ENCODE results near the gene NOMO2.
"Not testable (repeated sequence)": the region's sequence is repeated elsewhere in the genome, so short reads cannot be mapped to it uniquely, and the experiment has no call there.

The NOMO2 gene

GRCh38 chr16:18577942-18578341 is 16.0 kb upstream of the NOMO2 start:
- DNase-seq; in situ Hi-C loops (cut with MboI; ENCODE audit: low pct_unique_long_range_greater_than_20kb, low sequenced_read_pairs): not testable (repeated sequence)

- DNase-seq; in situ Hi-C loops (cut with MboI; ENCODE audit: low pct_unique_long_range_greater_than_20kb, low sequenced_read_pairs): not testable (repeated sequence)
Observed at GRCh38 chr16:18575945-18576344, 14.0 kb upstream of the NOMO2 start.

GRCh38 chr16:18575298-18575917 is 13.5 kb upstream of the NOMO2 start:
- in situ Hi-C loops (cut with MboI; ENCODE audit: low pct_unique_long_range_greater_than_20kb, low sequenced_read_pairs), result not testable (repeated sequence)

GRCh38 chr16:18573887-18574286 is 12.0 kb upstream of the NOMO2 start:
- in situ Hi-C loops (cut with MboI; ENCODE audit: low pct_unique_long_range_greater_than_20kb, low sequenced_read_pairs); DNase-seq: not testable (repeated sequence)

More at GRCh38 chr16:18575298-18575917, 13.5 kb upstream of the NOMO2 start:
- not testable (repeated sequence) for DNase-seq

- in situ Hi-C loops (cut with MboI; ENCODE audit: low pct_unique_long_range_greater_than_20kb, low sequenced_read_pairs); DNase-seq: not testable (repeated sequence)
Observed at GRCh38 chr16:18572973-18573372, 11.1 kb upstream of the NOMO2 start.

GRCh38 chr16:18571307-18571850 is 9.5 kb upstream of the NOMO2 start:
- DNase-seq; in situ Hi-C loops (cut with MboI; ENCODE audit: low pct_unique_long_range_greater_than_20kb, low sequenced_read_pairs): not testable (repeated sequence)

GRCh38 chr16:18570529-18571306 is 8.8 kb upstream of the NOMO2 start:
- DNase-seq; in situ Hi-C loops (cut with MboI; ENCODE audit: low pct_unique_long_range_greater_than_20kb, low sequenced_read_pairs): not testable (repeated sequence)

GRCh38 chr16:18560416-18561220 is 1.3 kb downstream of the NOMO2 start:
- DNase-seq; in situ Hi-C loops (cut with MboI; ENCODE audit: low pct_unique_long_range_greater_than_20kb, low sequenced_read_pairs): not testable (repeated sequence)

- in situ Hi-C loops (cut with MboI; ENCODE audit: low pct_unique_long_range_greater_than_20kb, low sequenced_read_pairs); DNase-seq: not testable (repeated sequence)
Observed at GRCh38 chr16:18553671-18554070, 8.2 kb downstream of the NOMO2 start.

- DNase-seq; in situ Hi-C loops (cut with MboI; ENCODE audit: low pct_unique_long_range_greater_than_20kb, low sequenced_read_pairs): not testable (repeated sequence)
Observed at GRCh38 chr16:18547382-18547781, 14.5 kb downstream of the NOMO2 start.

GRCh38 chr16:18546853-18547252 is 15.0 kb downstream of the NOMO2 start:
- in situ Hi-C loops (cut with MboI; ENCODE audit: low pct_unique_long_range_greater_than_20kb, low sequenced_read_pairs); DNase-seq: not testable (repeated sequence)

- DNase-seq; in situ Hi-C loops (cut with MboI; ENCODE audit: low pct_unique_long_range_greater_than_20kb, low sequenced_read_pairs): not testable (repeated sequence)
Observed at GRCh38 chr16:18544232-18545081, 17.4 kb downstream of the NOMO2 start.

GRCh38 chr16:18541912-18542311 is 20.0 kb downstream of the NOMO2 start:
- in situ Hi-C loops (cut with MboI; ENCODE audit: low pct_unique_long_range_greater_than_20kb, low sequenced_read_pairs); DNase-seq: not testable (repeated sequence)

- in situ Hi-C loops (cut with MboI; ENCODE audit: low pct_unique_long_range_greater_than_20kb, low sequenced_read_pairs); DNase-seq: not testable (repeated sequence)
Observed at GRCh38 chr16:18537004-18537403, 24.9 kb downstream of the NOMO2 start.

GRCh38 chr16:18535519-18536168 is 26.3 kb downstream of the NOMO2 start:
- in situ Hi-C loops (cut with MboI; ENCODE audit: low pct_unique_long_range_greater_than_20kb, low sequenced_read_pairs); DNase-seq: not testable (repeated sequence)

GRCh38 chr16:18534308-18534707 is 27.6 kb downstream of the NOMO2 start:
- in situ Hi-C loops (cut with MboI; ENCODE audit: low pct_unique_long_range_greater_than_20kb, low sequenced_read_pairs), result not testable (repeated sequence)

GRCh38 chr16:18531323-18531722 is 30.6 kb downstream of the NOMO2 start:
- DNase-seq, result not testable (repeated sequence)

More at GRCh38 chr16:18534308-18534707, 27.6 kb downstream of the NOMO2 start:
- DNase-seq, result not testable (repeated sequence)

GRCh38 chr16:18530329-18530728 is 31.6 kb downstream of the NOMO2 start:
- in situ Hi-C loops (cut with MboI; ENCODE audit: low pct_unique_long_range_greater_than_20kb, low sequenced_read_pairs); DNase-seq: not testable (repeated sequence)

More at GRCh38 chr16:18531323-18531722, 30.6 kb downstream of the NOMO2 start:
- in situ Hi-C loops (cut with MboI; ENCODE audit: low pct_unique_long_range_greater_than_20kb, low sequenced_read_pairs), result not testable (repeated sequence)

Measured in KBM-7 (cell line).